A204.1 (cell line): ENCODE measurements around the gene ABHD1.
"Not testable (repeated sequence)": the region's sequence is repeated elsewhere in the genome, so short reads cannot be mapped to it uniquely, and the experiment has no call there.

Experiments
- FAIRE-seq: peaks from 2 replicates; lab custom pipeline; 2012; peaks lifted over from hg19 to GRCh38; lab: Jason Lieb, UNC

ABHD1 gene

GRCh38 chr2:27110603-27111352, 12.8 kb upstream of the ABHD1 start:
- FAIRE-seq, result not testable (repeated sequence)

- FAIRE-seq, result not testable (repeated sequence)
Measured at GRCh38 chr2:27111392-27112078, 12.1 kb upstream of the ABHD1 start.

- FAIRE-seq, result no peak
Measured at GRCh38 chr2:27115519-27115918, 8.1 kb upstream of the ABHD1 start.

- FAIRE-seq, result no peak
Measured at GRCh38 chr2:27117995-27118524, 5.6 kb upstream of the ABHD1 start.

GRCh38 chr2:27118525-27119329, 4.9 kb upstream of the ABHD1 start, which contains the start of gene CGREF1:
TSS of gene CGREF1 (minus strand) at chr2:27119128. CDS start at chr2:27104366, 14,762 bp downstream.
- FAIRE-seq, result no peak

- not testable (repeated sequence) for FAIRE-seq
Measured at GRCh38 chr2:27119330-27119670, 4.3 kb upstream of the ABHD1 start.

GRCh38 chr2:27121906-27122305, 1.7 kb upstream of the ABHD1 start:
- no peak for FAIRE-seq

GRCh38 chr2:27122791-27123190, 824 bp upstream of the ABHD1 start:
- FAIRE-seq, result no peak

- no peak for FAIRE-seq
Measured at GRCh38 chr2:27125104-27125503, 1.5 kb downstream of the ABHD1 start.

- no peak for FAIRE-seq
Measured at GRCh38 chr2:27126252-27126710, 2.7 kb downstream of the ABHD1 start.

- FAIRE-seq, result no peak
Measured at GRCh38 chr2:27127883-27128667, 4.5 kb downstream of the ABHD1 start.

GRCh38 chr2:27128668-27129571, 5.3 kb downstream of the ABHD1 start:
- FAIRE-seq, result no peak

GRCh38 chr2:27130396-27130795, 6.8 kb downstream of the ABHD1 start:
- FAIRE-seq, result no peak

- no peak for FAIRE-seq
Measured at GRCh38 chr2:27131429-27131828, 7.8 kb downstream of the ABHD1 start.

GRCh38 chr2:27133195-27133875, 9.7 kb downstream of the ABHD1 start:
- no peak for FAIRE-seq

GRCh38 chr2:27133905-27134780, 10.5 kb downstream of the ABHD1 start, which contains the start of gene PREB:
TSS of gene PREB (minus strand) at chr2:27134636. CDS start at chr2:27134421, 215 bp downstream.
- FAIRE-seq, result peak; percentile 65

GRCh38 chr2:27134781-27135477, 11.3 kb downstream of the ABHD1 start:
- FAIRE-seq, result no peak

GRCh38 chr2:27135478-27135955, 11.9 kb downstream of the ABHD1 start:
- no peak for FAIRE-seq
